Measurements from ENCODE around the gene NAT16. TPM values are rescaled to one million over a fixed set of nuclear protein-coding genes. Genes with fewer than 3 reads are reported as not detected.

NAT16 gene
- total and polyA plus RNA-seq, 2 of the 13 experiments (the other 11 are each of a cell fraction or from before 2014, with no cell fraction given), result 0.04 TPM; not detected in 1

GRCh38 chr7:101128040-101128834, 51.9 kb downstream of the NAT16 start (continued):
- TF ChIP-seq ZXDC (CRISPR knock-in tag; IDR thresholded peaks at IDR 0.05), result no peak
- TF ChIP-seq, protein P1, sequence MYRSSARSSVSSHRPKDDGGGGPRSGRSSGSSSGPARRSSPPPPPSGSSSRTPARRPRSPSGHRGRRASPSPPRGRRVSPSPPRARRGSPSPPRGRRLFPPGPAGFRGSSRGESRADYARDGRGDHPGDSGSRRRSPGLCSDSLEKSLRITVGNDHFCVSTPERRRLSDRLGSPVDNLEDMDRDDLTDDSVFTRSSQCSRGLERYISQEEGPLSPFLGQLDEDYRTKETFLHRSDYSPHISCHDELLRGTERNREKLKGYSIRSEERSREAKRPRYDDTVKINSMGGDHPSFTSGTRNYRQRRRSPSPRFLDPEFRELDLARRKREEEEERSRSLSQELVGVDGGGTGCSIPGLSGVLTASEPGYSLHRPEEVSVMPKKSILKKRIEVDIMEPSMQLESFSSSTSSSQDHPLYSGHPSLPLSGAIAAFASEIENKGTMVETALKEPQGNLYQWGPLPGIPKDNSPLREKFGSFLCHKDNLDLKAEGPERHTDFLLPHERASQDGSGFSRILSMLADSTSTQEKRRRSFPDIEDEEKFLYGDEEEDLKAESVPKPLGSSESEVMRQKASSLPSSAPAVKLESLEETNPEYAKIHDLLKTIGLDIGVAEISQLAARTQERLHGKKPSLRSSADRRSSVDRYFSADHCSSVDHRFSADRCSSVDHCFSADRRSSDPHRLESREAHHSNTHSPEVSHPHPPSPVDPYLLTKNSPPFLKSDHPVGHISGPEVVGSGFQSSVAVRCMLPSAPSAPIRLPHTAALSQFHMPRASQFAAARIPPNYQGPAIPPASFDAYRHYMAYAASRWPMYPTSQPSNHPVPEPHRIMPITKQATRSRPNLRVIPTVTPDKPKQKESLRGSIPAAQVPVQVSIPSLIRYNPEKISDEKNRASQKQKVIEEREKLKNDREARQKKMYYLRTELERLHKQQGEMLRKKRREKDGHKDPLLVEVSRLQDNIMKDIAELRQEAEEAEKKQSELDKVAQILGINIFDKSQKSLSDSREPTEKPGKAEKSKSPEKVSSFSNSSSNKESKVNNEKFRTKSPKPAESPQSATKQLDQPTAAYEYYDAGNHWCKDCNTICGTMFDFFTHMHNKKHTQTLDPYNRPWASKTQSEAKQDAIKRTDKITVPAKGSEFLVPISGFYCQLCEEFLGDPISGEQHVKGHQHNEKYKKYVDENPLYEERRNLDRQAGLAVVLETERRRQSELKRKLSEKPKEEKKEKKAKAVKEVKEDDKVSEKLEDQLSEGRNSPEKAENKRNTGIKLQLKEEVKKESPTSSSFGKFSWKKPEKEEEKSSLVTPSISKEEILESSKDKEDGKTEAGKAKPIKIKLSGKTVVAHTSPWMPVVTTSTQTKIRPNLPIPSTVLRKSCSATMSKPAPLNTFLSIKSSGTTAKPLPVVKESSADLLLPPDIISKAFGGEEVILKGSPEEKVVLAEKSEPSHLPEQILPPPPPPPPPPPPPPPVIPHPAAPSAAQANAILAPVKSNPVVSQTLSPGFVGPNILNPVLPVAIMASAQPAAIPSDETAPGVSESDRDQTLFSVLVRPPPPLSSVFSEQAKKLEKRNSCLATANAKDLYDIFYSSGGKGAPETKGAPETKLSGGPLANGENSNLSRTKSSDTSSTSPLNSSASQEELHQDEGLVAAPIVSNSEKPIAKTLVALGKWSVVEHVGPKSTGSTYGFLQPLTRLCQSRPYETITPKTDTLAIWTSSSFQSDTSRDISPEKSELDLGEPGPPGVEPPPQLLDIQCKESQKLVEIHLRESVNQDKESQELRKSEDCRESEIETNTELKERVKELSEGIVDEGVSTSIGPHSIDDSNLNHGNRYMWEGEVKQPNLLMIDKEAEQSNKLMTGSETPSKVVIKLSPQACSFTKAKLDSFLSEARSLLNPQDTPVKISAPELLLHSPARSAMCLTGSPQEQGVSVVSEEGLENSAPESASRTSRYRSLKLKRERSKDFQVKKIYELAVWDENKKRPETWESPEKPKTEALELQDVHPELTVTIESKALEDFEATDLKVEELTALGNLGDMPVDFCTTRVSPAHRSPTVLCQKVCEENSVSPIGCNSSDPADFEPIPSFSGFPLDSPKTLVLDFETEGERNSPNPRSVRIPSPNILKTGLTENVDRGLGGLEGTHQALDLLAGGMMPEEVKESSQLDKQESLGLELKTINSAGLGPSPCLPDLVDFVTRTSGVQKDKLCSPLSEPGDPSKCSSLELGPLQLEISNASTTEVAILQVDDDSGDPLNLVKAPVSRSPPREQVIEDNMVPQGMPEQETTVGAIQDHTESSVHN (CRISPR knock-in tag; IDR thresholded peaks at IDR 0.05), result no peak; the same call in 1 of the 2 replicates
- TF ChIP-seq NFYC (CRISPR knock-in tag; IDR thresholded peaks at IDR 0.05), result no peak
- no peak for TF ChIP-seq SMC3 (IDR thresholded peaks at IDR 0.05; ENCODE audit: low read length)
- no peak for TF ChIP-seq ZSCAN22 (CRISPR knock-in tag; IDR thresholded peaks at IDR 0.05)
- TF ChIP-seq, protein P2, sequence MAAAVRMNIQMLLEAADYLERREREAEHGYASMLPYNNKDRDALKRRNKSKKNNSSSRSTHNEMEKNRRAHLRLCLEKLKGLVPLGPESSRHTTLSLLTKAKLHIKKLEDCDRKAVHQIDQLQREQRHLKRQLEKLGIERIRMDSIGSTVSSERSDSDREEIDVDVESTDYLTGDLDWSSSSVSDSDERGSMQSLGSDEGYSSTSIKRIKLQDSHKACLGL (CRISPR knock-in tag; IDR thresholded peaks at IDR 0.05), result no peak
- TF ChIP-seq GATAD1 (CRISPR knock-in tag; IDR thresholded peaks at IDR 0.05), result no peak
- TF ChIP-seq, protein P3, sequence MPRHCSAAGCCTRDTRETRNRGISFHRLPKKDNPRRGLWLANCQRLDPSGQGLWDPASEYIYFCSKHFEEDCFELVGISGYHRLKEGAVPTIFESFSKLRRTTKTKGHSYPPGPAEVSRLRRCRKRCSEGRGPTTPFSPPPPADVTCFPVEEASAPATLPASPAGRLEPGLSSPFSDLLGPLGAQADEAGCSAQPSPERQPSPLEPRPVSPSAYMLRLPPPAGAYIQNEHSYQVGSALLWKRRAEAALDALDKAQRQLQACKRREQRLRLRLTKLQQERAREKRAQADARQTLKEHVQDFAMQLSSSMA (CRISPR knock-in tag; IDR thresholded peaks at IDR 0.05), result no peak
- no peak for TF ChIP-seq HOXA7 (CRISPR knock-in tag; IDR thresholded peaks at IDR 0.05)
- no peak for TF ChIP-seq HHEX (CRISPR knock-in tag; IDR thresholded peaks at IDR 0.05)
- TF ChIP-seq HOMEZ (CRISPR knock-in tag; IDR thresholded peaks at IDR 0.05; ENCODE audit: low read depth), result no peak
- TF ChIP-seq RBM39 (IDR thresholded peaks at IDR 0.05; ENCODE audit: low read depth, low read length, poor library complexity, severe bottlenecking), result no peak
- no peak for TF ChIP-seq NFIB (CRISPR knock-in tag; IDR thresholded peaks at IDR 0.05; ENCODE audit: borderline replicate concordance)
- TF ChIP-seq HDAC6 (IDR thresholded peaks at IDR 0.05; ENCODE audit: low read depth, low read length), result no peak
